ENCODE data around the gene KANK2.

DNA sequence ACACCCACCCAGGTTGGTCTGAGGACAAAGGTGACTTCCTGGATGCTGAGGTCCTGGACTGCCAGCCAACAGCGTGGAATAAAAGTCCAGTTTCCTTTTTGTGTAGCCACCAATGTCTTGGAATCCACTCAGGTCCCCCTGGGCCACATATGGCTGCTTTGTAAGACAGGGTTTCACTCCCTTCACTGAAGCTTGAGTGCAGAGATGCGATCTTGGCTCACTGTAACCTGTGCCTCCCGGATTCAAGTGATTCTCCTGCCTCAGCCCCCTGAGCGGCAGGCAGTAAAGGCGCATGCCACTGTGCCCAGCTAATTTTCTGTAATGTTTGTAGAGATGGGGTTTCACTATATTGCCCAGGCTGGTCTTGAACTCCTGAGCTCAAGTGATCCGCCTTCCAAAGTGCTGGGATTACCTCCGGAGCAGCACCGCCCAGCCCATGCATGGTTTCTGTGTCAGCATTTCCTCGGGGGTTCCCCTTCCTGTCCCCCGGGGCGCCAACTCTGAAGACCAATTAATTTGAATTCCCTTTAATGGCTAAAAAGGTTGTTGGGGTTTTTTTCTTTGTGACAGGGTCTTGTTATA, 17.5 kb downstream of the KANK2 start:
- TF ChIP-seq, protein P1, sequence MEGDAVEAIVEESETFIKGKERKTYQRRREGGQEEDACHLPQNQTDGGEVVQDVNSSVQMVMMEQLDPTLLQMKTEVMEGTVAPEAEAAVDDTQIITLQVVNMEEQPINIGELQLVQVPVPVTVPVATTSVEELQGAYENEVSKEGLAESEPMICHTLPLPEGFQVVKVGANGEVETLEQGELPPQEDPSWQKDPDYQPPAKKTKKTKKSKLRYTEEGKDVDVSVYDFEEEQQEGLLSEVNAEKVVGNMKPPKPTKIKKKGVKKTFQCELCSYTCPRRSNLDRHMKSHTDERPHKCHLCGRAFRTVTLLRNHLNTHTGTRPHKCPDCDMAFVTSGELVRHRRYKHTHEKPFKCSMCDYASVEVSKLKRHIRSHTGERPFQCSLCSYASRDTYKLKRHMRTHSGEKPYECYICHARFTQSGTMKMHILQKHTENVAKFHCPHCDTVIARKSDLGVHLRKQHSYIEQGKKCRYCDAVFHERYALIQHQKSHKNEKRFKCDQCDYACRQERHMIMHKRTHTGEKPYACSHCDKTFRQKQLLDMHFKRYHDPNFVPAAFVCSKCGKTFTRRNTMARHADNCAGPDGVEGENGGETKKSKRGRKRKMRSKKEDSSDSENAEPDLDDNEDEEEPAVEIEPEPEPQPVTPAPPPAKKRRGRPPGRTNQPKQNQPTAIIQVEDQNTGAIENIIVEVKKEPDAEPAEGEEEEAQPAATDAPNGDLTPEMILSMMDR (conservative IDR thresholded peaks at IDR 0.05 in 1 of 2, IDR thresholded peaks at IDR 0.05 in 1 of 2; ENCODE audit: low read depth in 1 of 2, low read length in 2 of 2): no peak
- TF ChIP-seq EZH2 (IDR thresholded peaks at IDR 0.05; ENCODE audit: low read length, missing control alignments): no peak
